ENCODE measurements around the gene UBA7. TPM values are rescaled to one million over a fixed set of nuclear protein-coding genes. Genes with fewer than 3 reads are reported as not detected.

Gene UBA7, protein sequence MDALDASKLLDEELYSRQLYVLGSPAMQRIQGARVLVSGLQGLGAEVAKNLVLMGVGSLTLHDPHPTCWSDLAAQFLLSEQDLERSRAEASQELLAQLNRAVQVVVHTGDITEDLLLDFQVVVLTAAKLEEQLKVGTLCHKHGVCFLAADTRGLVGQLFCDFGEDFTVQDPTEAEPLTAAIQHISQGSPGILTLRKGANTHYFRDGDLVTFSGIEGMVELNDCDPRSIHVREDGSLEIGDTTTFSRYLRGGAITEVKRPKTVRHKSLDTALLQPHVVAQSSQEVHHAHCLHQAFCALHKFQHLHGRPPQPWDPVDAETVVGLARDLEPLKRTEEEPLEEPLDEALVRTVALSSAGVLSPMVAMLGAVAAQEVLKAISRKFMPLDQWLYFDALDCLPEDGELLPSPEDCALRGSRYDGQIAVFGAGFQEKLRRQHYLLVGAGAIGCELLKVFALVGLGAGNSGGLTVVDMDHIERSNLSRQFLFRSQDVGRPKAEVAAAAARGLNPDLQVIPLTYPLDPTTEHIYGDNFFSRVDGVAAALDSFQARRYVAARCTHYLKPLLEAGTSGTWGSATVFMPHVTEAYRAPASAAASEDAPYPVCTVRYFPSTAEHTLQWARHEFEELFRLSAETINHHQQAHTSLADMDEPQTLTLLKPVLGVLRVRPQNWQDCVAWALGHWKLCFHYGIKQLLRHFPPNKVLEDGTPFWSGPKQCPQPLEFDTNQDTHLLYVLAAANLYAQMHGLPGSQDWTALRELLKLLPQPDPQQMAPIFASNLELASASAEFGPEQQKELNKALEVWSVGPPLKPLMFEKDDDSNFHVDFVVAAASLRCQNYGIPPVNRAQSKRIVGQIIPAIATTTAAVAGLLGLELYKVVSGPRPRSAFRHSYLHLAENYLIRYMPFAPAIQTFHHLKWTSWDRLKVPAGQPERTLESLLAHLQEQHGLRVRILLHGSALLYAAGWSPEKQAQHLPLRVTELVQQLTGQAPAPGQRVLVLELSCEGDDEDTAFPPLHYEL
- 22.8 and 69.4 TPM in 2 replicates for total RNA-seq (ENCODE audit: low replicate concordance)

DNA sequence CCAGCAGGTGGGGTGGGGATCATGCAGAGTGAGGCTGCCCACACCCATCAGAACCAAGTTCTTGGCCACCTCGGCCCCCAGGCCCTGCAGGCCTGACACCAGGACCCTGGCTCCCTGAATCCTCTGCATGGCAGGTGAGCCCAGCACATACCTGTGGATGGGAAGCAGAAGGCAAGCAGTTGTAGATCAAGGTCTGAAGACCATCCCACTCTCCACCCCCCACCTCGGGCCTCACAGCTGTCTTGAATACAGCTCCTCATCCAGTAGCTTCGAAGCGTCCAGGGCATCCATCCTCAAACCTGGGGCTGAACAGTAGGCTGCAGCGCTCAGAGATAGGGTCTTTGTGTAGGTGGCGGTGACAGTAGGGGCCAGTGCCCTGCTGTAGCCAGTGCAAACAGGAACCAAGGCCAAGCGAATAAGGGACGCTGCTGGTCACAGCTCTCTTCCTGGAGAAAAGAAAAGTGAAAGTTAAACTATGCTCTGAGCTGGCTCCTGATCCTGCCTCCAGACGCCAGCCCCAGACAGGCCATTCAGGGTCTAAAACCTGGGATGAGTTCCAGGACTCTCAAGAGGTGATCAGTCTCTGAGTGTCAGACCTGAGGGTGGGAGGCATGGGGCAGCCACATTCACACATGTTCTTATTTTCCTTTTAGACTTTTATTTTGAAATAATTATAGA lies at the start of gene UBA7:
Gene UBA7 (minus strand): TSS at position 457 of the 678 bp plus-strand sequence. CDS start 166 bp downstream, at position 291.
- peak; percentile 81 for DNase-seq (ENCODE audit: low read depth)
- peak within 1 kb of the TSS; percentile 82 for H3K4me3 ChIP-seq (ENCODE audit: low read depth, low read length)
- TF ChIP-seq, protein P1, sequence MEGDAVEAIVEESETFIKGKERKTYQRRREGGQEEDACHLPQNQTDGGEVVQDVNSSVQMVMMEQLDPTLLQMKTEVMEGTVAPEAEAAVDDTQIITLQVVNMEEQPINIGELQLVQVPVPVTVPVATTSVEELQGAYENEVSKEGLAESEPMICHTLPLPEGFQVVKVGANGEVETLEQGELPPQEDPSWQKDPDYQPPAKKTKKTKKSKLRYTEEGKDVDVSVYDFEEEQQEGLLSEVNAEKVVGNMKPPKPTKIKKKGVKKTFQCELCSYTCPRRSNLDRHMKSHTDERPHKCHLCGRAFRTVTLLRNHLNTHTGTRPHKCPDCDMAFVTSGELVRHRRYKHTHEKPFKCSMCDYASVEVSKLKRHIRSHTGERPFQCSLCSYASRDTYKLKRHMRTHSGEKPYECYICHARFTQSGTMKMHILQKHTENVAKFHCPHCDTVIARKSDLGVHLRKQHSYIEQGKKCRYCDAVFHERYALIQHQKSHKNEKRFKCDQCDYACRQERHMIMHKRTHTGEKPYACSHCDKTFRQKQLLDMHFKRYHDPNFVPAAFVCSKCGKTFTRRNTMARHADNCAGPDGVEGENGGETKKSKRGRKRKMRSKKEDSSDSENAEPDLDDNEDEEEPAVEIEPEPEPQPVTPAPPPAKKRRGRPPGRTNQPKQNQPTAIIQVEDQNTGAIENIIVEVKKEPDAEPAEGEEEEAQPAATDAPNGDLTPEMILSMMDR (IDR thresholded peaks at IDR 0.05; ENCODE audit: insufficient read depth, low read length), result no peak

DNA sequence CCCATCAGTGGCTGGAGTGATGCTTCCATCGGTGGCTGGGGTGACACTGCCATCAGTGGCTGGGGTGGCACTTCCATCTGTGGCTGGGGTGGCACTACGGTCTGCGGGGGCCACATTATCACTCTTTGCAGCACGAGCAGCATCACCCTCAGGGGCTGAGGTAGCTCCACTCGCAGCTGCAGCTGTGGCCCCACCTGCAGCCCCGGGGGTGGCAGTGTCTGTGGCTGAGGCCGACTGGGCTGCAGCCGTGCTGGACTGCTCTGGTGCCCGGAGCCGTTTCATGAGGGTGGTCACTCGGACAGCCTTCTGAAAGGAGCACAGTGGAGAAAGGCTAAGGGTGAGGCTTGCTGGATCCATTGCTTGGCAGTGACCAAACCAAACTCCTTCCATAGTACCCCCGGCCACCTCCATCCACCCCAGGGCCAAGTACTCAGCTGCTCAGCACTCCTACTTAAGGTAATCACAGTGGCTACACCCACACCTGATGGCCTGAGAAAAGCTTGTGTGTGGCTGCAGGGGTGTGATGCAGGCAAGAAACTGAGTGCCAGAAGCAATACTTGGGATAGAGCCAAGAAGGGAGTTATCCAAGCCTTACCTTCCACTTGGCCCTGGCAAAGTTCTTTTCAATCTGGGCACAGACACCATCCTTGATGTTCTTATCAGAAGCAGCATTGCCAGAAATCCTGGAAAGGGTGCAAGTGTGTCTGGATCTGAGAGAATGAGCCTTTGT lies 46.0 kb upstream of the UBA7 start:
- no peak for DNase-seq (ENCODE audit: low read depth)
- TF ChIP-seq, protein P1 (IDR thresholded peaks at IDR 0.05; ENCODE audit: insufficient read depth, low read length), result no peak
- no peak overlapping the region for H3K4me3 ChIP-seq (ENCODE audit: low read depth, low read length)

DNA sequence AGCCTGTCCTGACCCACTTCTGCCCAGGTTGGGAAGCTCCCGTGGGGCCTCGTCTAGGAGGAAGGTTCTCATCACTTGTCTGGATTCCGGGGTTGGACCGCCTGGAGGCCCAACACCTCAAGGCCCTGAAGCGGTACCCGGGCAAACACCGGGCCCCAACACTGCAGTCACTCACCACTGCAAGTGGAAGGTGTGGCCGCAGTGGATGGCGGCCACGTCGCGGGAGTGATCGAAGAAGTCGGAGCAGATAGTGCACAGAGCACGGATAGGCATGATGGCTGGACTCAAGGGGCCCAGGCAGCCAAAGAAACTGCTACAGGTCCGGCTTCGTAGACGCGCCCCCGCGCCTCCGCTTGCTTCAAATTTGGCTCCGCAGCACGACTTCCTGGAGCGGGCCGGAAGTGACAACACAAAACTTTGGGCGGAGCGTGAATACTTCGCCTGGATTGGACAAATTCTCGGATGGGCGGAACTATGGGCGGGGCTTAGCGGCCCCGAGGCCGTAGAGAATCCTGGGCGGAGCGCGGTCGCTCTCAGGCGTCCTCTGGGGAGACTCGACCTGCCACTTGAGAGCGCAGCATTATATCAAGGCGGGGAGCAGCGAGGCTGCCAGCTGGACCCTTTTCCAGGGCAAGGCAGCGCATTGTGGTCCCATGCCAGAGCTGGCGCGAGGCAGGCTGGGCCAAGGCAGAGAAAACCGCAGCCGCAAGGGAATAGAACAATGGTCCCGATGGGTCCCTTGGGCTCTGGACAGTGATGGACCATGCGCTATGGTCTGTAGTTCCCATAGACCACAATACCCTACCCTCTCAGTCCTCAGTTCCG lies 42.6 kb upstream of the UBA7 start, which contains the start of gene TRAIP:
Gene TRAIP (minus strand): TSS at position 384 of the 825 bp plus-strand sequence. CDS start 111 bp downstream, at position 273.
- peak within 1 kb of the TSS; percentile 94 for H3K4me3 ChIP-seq (ENCODE audit: low read depth, low read length)
- DNase-seq (ENCODE audit: low read depth), result peak; percentile 91
- TF ChIP-seq, protein P1 (IDR thresholded peaks at IDR 0.05; ENCODE audit: insufficient read depth, low read length), result no peak

DNA sequence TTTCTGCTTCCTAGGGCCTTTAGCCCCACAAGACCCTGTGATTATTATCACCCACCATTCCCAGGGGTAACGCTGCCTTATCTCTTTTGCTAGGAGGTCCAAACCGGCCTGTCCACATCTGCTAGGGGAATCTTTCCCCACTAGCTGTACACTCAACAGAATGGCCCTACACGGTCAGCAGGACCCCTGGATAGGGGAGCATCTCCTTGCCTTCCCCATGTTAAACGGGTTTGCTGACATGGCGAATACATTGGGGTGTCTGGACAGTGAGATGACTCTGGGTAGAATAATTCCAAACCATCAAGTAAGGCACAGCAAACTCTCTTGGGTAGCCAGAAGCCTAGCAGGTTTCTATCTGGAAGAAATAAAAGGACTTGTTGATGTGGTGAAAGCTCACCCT lies 41.9 kb upstream of the UBA7 start:
- DNase-seq (ENCODE audit: low read depth), result no peak
- H3K4me3 ChIP-seq (ENCODE audit: low read depth, low read length), result peak overlapping the region; percentile 94
- TF ChIP-seq, protein P1 (IDR thresholded peaks at IDR 0.05; ENCODE audit: insufficient read depth, low read length), result no peak

DNA sequence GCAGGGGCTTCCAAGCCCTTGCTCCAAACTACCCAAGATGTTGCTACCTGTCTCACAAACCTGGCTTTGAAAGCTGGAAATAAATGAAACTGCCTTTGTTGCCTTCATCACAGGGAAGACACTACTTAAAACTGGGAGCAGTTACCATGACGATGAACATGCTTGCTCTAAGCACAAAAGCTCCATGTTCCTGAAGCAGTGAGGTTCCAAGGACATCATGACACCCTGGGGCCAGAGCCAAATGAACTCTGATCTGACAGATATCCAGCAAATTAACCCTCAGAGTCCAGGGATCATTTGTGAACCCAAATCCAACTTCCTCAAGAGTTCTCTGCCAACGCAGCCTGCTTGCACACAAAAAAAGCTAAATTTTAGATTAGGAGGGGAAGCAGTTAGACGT lies 31.9 kb upstream of the UBA7 start:
- H3K4me3 ChIP-seq (ENCODE audit: low read depth, low read length), result no peak overlapping the region
- TF ChIP-seq, protein P1 (IDR thresholded peaks at IDR 0.05; ENCODE audit: insufficient read depth, low read length), result no peak
- no peak for DNase-seq (ENCODE audit: low read depth)

All from fibroblast of the aortic adventitia (primary cell).